H9 (cell line): ENCODE measurements around the gene SSTR4. TPM values are rescaled to one million over a fixed set of nuclear protein-coding genes. Genes with fewer than 3 reads are reported as not detected.

Source experiments
- DNase-seq: peaks from one replicate; pipeline ENCODE4 v3.0.0-alpha.2; 2017
- H2AFZ ChIP-seq: one replicate; pipeline ENCODE4 v1.6.1; 2013; ENCODE audit warnings: mild to moderate bottlenecking, low read length, control low read depth, moderate library complexity
- H2AK5ac ChIP-seq: 2 replicates; pipeline ENCODE4 v1.6.1; 2013; ENCODE audit warnings: low read length, control low read depth, mixed read lengths; ENCODE audit not compliant: insufficient read length
- H2BK120ac ChIP-seq: one replicate; pipeline ENCODE4 v1.6.1; 2013; ENCODE audit warnings: low read depth, mild to moderate bottlenecking, low read length, control low read depth, inconsistent platforms; ENCODE audit not compliant: poor library complexity, severe bottlenecking
- H2BK12ac ChIP-seq: 2 replicates; pipeline ENCODE4 v1.6.1; 2013; ENCODE audit warnings: low read length, control low read depth, mixed read lengths, low read depth; ENCODE audit not compliant: insufficient read length
- H2BK15ac ChIP-seq: 2 replicates; pipeline ENCODE4 v1.6.1; 2013; ENCODE audit warnings: low read depth, low read length, control low read depth
- H2BK20ac ChIP-seq: one replicate; pipeline ENCODE4 v1.6.1; 2013; ENCODE audit warnings: low read depth, mild to moderate bottlenecking, low read length, control low read depth, inconsistent platforms; ENCODE audit not compliant: poor library complexity, severe bottlenecking
- H2BK5ac ChIP-seq: 2 replicates; pipeline ENCODE4 v1.6.1; 2013; ENCODE audit warnings: low read length, control low read depth, mixed read lengths; ENCODE audit not compliant: insufficient read length
- H3K14ac ChIP-seq: 2 replicates; pipeline ENCODE4 v1.6.1; 2013; ENCODE audit warnings: low read length, control low read depth; ENCODE audit not compliant: insufficient read depth
- H3K18ac ChIP-seq: 2 replicates; pipeline ENCODE4 v1.6.1; 2013; ENCODE audit warnings: low read depth, mild to moderate bottlenecking, mixed read lengths, low read length, control low read depth; ENCODE audit not compliant: insufficient read length
- H3K23ac ChIP-seq: 2 replicates; pipeline ENCODE4 v1.6.1; 2013; ENCODE audit warnings: low read length, control low read depth, mixed read lengths, low read depth; ENCODE audit not compliant: insufficient read length
- H3K23me2 ChIP-seq: 2 replicates; pipeline ENCODE4 v1.6.1; 2013; ENCODE audit warnings: low read depth, mild to moderate bottlenecking, mixed read lengths, low read length, control low read depth; ENCODE audit not compliant: insufficient read length, poor library complexity, severe bottlenecking
- H3K27ac ChIP-seq: 2 replicates; pipeline ENCODE4 v1.5.1; 2013; ENCODE audit warnings: low read length, control low read depth, mixed read lengths, low read depth; ENCODE audit not compliant: insufficient read length
- H3K27me3 ChIP-seq: 2 replicates; pipeline ENCODE4 v1.6.1; 2013; ENCODE audit warnings: low read length, control low read depth, inconsistent platforms; ENCODE audit not compliant: insufficient read depth
- H3K4ac ChIP-seq: 2 replicates; pipeline ENCODE4 v1.6.1; 2013; ENCODE audit warnings: low read depth, mild to moderate bottlenecking, control low read depth, inconsistent platforms, low read length, moderate library complexity
- H3K4me1 ChIP-seq: 2 replicates; pipeline ENCODE4 v1.6.1; 2013; ENCODE audit warnings: low read length, control low read depth, inconsistent platforms; ENCODE audit not compliant: insufficient read depth
- H3K4me2 ChIP-seq: 2 replicates; pipeline ENCODE4 v1.6.1; 2013; ENCODE audit warnings: low read length, control low read depth, mixed read lengths; ENCODE audit not compliant: insufficient read length, insufficient read depth
- H3K56ac ChIP-seq: 2 replicates; pipeline ENCODE4 v1.6.1; 2013; ENCODE audit warnings: low read depth, mild to moderate bottlenecking, mixed read lengths, low read length, control low read depth; ENCODE audit not compliant: insufficient read length
- H3K79me1 ChIP-seq: 2 replicates; pipeline ENCODE4 v1.6.1; 2013; ENCODE audit warnings: low read depth, mild to moderate bottlenecking, moderate library complexity, low read length, control low read depth, inconsistent platforms; ENCODE audit not compliant: insufficient read depth, poor library complexity, severe bottlenecking
- H3K79me2 ChIP-seq: 2 replicates; pipeline ENCODE4 v1.6.1; 2013; ENCODE audit warnings: low read length, control low read depth, inconsistent platforms; ENCODE audit not compliant: insufficient read depth
- H3K9ac ChIP-seq: 2 replicates; pipeline ENCODE4 v1.6.1; 2013; ENCODE audit warnings: low read length, control low read depth, mixed read lengths; ENCODE audit not compliant: insufficient read length; ENCODE audit errors: extremely low read depth
- H3K9me3 ChIP-seq: one replicate; pipeline ENCODE4 v1.6.1; 2013; ENCODE audit warnings: low read depth, low read length, inconsistent platforms; ENCODE audit not compliant: control insufficient read depth
- H3T11ph ChIP-seq: one replicate; pipeline ENCODE4 v1.6.1; 2013; ENCODE audit warnings: mild to moderate bottlenecking, low read length, control low read depth, inconsistent platforms
- H4K20me1 ChIP-seq: one replicate; pipeline ENCODE4 v1.6.1; 2013; ENCODE audit not compliant: control insufficient read depth, insufficient read length, insufficient read depth
- H4K5ac ChIP-seq: 2 replicates; pipeline ENCODE4 v1.6.1; 2013; ENCODE audit warnings: low read depth, mild to moderate bottlenecking, mixed read lengths, low read length, control low read depth; ENCODE audit not compliant: insufficient read length
- H4K8ac ChIP-seq: replicated peaks from 2 replicates; pipeline ENCODE4 v1.6.1; 2013; ENCODE audit warnings: low read length, control low read depth, mixed read lengths, low read depth; ENCODE audit not compliant: insufficient read length
- H4K91ac ChIP-seq: 2 replicates; pipeline ENCODE4 v1.6.1; 2013; ENCODE audit warnings: low read depth, mild to moderate bottlenecking, moderate library complexity, mixed read lengths, low read length, control low read depth; ENCODE audit not compliant: insufficient read length
- H3K27ac Mint-ChIP-seq, 3 experiments: 2 replicates in 2 of 3; 3 replicates in 1 of 3; pipeline ENCODE4 v1.8.0; 2020 to 2021; ENCODE audit warnings: mixed read lengths in 3 of 3, mild to moderate bottlenecking in 1 of 3, moderate library complexity in 1 of 3
- H3K27me3 Mint-ChIP-seq: 2 replicates; pipeline ENCODE4 v1.8.0; 2021; ENCODE audit warnings: low read depth, mild to moderate bottlenecking, moderate library complexity, mixed read lengths
- H3K36me3 Mint-ChIP-seq, 3 experiments: 2 replicates in 2 of 3; 3 replicates in 1 of 3; pipeline ENCODE4 v1.8.0; 2020 to 2021; ENCODE audit warnings: low read depth in 3 of 3, mixed read lengths in 3 of 3; ENCODE audit not compliant: insufficient read depth in 1 of 3
- H3K4me1 Mint-ChIP-seq, 2 experiments: 2 replicates each; pipeline ENCODE4 v1.8.0; 2020; ENCODE audit warnings: mixed read lengths in 2 of 2
- H3K4me3 Mint-ChIP-seq, 2 experiments: 2 replicates in 1 of 2; 3 replicates in 1 of 2; pipeline ENCODE4 v1.8.0; 2020 to 2021; ENCODE audit warnings: mild to moderate bottlenecking in 2 of 2, mixed read lengths in 2 of 2, moderate library complexity in 1 of 2
- H3K9me3 Mint-ChIP-seq, 2 experiments: 2 replicates in 1 of 2; 3 replicates in 1 of 2; pipeline ENCODE4 v1.8.0; 2020; ENCODE audit warnings: mild to moderate bottlenecking in 2 of 2, mixed read lengths in 2 of 2, moderate library complexity in 1 of 2
- WGBS: extraction: QIAGEN DNeasy Blood & Tissue Kit; methylation state at CpG from one replicate; pipeline ENCODE4 v1.1.7; 2013; ENCODE audit warnings: missing lambda C conversion rate, low lambda C conversion rate, mixed read lengths; ENCODE audit not compliant: insufficient read length; ENCODE audit errors: extremely low coverage; 5-methylcytosine and 5-hydroxymethylcytosine counted together
- total RNA-seq: library from RNA; stranded (reverse); gene quantifications from 2 replicates; pipeline ENCODE4 v1.2.1, GENCODE V29; 2021
- TF ChIP-seq, protein P1 (sequence below): fragments of 200-600 bp; sonication (generic); conservative IDR thresholded peaks from 3 replicates; pipeline ENCODE4 v1.8.0; 2021; ENCODE audit warnings: antibody characterized with exemption, mild to moderate bottlenecking

SSTR4 gene
- total RNA-seq, 1 experiment from 2014 or later = not detected

DNA sequence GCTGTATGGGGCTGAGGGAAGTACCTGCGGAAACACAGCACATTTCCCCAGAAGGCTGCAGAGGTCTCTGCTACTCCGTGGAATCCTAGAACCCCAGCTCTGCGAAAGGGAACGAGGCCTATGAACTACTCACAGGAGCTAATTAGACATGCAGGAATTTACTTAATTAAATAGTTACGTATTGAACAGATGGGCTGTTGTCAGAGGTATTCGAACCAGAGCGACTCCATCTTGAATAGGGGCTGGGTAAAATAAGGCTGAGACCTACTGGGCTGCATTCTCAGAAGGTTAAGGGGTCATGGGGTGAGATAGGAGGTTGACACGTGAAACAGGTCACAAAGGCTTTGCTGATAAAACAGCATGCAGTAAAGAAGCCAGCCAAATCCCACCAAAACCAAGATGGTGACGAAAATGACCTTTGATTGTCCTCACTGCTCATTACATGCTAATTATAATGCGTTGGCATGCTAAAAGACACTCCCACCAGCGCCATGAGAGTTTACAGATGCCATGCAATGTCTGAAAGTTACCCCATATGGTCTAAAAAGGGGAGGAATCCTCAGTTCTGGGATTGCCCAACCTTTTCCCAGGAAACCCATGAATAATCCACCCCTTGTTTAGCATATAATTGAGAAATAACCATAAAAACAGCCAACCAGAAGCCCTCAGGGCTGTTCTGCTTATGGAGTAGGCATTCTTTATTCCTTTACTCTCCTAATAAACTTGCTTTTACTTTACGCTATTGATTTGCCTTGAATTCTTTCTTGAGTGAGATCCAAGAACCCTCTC, 14.7 kb upstream of the SSTR4 start:
- H2BK120ac ChIP-seq = no peak overlapping the region
- TF ChIP-seq, protein P1, sequence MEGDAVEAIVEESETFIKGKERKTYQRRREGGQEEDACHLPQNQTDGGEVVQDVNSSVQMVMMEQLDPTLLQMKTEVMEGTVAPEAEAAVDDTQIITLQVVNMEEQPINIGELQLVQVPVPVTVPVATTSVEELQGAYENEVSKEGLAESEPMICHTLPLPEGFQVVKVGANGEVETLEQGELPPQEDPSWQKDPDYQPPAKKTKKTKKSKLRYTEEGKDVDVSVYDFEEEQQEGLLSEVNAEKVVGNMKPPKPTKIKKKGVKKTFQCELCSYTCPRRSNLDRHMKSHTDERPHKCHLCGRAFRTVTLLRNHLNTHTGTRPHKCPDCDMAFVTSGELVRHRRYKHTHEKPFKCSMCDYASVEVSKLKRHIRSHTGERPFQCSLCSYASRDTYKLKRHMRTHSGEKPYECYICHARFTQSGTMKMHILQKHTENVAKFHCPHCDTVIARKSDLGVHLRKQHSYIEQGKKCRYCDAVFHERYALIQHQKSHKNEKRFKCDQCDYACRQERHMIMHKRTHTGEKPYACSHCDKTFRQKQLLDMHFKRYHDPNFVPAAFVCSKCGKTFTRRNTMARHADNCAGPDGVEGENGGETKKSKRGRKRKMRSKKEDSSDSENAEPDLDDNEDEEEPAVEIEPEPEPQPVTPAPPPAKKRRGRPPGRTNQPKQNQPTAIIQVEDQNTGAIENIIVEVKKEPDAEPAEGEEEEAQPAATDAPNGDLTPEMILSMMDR = no peak
- no peak overlapping the region for H3K9ac ChIP-seq
- H3K27ac ChIP-seq = no peak overlapping the region
- no peaks in the 10 kb centered on the region for H3K23me2 ChIP-seq
- H3K56ac ChIP-seq = no peak overlapping the region
- Mint-ChIP-seq H3K9me3 (no peaks in the 10 kb centered on the region), H3K36me3 (no peaks in the 10 kb centered on the region; a peak in 1 of 7 replicates), H3K27me3 (peaks cover 2% of the 10 kb centered on the region; the same call in 1 of the 2 replicates), H3K4me1 (peaks cover 5 to 14% of the 10 kb centered on the region in 2 experiments; a peak in 3 of 4 replicates), H3K27ac (no peak overlapping the region), H3K4me3 (no peak overlapping the region)
- no peak overlapping the region for H2AK5ac ChIP-seq
- H4K20me1 ChIP-seq = no peaks in the 10 kb centered on the region
- no peak overlapping the region for H3K14ac ChIP-seq
- no peaks in the 10 kb centered on the region for H3K4me1 ChIP-seq
- WGBS = no CpG with 5 or more reads among the region's 12 CpGs
- H3K4ac ChIP-seq = no peak overlapping the region
- no peaks in the 10 kb centered on the region for H3K79me2 ChIP-seq
- no peak overlapping the region for H3T11ph ChIP-seq
- no peak overlapping the region for H2AFZ ChIP-seq
- no peaks in the 10 kb centered on the region for H3K9me3 ChIP-seq
- no peak overlapping the region for H3K4me2 ChIP-seq
- H2BK15ac ChIP-seq = no peak overlapping the region
- H4K91ac ChIP-seq = no peak overlapping the region
- no peak overlapping the region for H2BK12ac ChIP-seq
- DNase-seq = no peak
- H2BK20ac ChIP-seq = no peak overlapping the region
- no peak overlapping the region for H4K8ac ChIP-seq
- no peak overlapping the region for H4K5ac ChIP-seq
- no peaks in the 10 kb centered on the region for H3K79me1 ChIP-seq
- H3K18ac ChIP-seq = no peak overlapping the region
- H3K23ac ChIP-seq = no peak overlapping the region
- no peak overlapping the region for H2BK5ac ChIP-seq
- H3K27me3 ChIP-seq = no peaks in the 10 kb centered on the region
